Measurements from ENCODE around the gene POMT2. TPM values are rescaled to one million over a fixed set of nuclear protein-coding genes. Genes with fewer than 3 reads are reported as not detected.

POMT2 gene
- total RNA-seq, 1 donor from 2014 or later = 46.1 TPM

DNA sequence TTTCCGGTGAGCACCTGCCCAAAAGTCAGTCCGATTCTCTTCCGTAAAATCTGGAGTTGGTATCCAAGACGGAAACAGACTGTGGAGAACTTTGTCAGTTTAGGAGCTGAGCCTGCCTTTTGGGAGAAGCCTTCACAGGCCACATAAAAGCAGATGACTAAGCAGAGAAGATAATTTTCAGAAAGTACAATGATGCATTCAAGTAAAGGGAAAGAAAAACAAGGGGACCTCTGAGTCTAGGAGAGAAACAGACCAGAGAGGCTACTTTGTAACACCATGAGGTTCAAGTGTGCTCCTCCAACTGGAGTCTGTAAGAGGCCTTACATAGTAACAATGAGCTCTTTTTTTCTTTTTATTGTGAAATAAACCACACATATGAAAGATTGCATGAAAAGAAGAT, 35.1 kb upstream of the POMT2 start:
- Mint-ChIP-seq H3K4me1 (no peaks in the 10 kb centered on the region), H3K27me3 (ENCODE audit: low read depth) (no peaks in the 10 kb centered on the region), H3K36me3 (no peaks in the 10 kb centered on the region), H3K9me3 (no peaks in the 10 kb centered on the region), H3K27ac (no peak overlapping the region), H3K4me3 (no peak overlapping the region)
- TF ChIP-seq, protein P1, sequence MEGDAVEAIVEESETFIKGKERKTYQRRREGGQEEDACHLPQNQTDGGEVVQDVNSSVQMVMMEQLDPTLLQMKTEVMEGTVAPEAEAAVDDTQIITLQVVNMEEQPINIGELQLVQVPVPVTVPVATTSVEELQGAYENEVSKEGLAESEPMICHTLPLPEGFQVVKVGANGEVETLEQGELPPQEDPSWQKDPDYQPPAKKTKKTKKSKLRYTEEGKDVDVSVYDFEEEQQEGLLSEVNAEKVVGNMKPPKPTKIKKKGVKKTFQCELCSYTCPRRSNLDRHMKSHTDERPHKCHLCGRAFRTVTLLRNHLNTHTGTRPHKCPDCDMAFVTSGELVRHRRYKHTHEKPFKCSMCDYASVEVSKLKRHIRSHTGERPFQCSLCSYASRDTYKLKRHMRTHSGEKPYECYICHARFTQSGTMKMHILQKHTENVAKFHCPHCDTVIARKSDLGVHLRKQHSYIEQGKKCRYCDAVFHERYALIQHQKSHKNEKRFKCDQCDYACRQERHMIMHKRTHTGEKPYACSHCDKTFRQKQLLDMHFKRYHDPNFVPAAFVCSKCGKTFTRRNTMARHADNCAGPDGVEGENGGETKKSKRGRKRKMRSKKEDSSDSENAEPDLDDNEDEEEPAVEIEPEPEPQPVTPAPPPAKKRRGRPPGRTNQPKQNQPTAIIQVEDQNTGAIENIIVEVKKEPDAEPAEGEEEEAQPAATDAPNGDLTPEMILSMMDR (IDR thresholded peaks at IDR 0.05; ENCODE audit: unreplicated experiment) = no peak
- no peak for DNase-seq (ENCODE audit: low spot score in 2 of 2, unreplicated experiment in 2 of 2)

DNA sequence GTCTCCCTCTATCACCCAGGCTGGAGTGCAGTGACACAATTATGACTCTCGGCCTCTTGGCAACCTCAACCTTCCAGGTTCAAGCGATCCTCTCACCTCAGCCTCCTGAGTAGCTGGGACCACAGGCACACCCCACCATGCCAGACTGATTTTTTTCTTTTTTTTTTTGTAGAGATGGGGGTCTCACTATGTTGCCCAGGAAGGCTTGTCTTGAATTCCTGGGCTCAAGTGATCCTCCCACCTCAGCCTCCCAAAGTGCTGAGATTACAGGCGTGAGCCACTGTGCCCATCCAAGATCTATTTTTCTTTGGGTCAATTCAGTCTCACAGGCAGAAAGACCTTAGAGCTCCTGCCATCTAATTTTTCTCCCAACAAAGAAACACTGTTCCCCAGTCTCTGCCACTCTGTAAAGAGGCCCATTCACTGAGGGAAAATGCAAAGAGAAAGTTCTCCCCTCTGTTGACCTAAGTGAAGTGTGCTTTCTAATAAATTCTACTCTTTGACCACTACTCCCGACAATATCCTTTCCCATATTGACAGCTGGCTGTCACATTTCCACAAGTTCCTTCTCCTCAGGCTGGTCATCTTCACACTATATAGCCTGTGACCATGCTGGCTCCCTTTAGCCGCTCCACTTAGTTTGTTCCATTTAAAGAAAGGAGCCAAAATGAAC, 32.9 kb upstream of the POMT2 start:
- Mint-ChIP-seq H3K9me3 (no peaks in the 10 kb centered on the region), H3K4me3 (no peak overlapping the region), H3K4me1 (no peaks in the 10 kb centered on the region), H3K27ac (no peak overlapping the region), H3K27me3 (ENCODE audit: low read depth) (no peaks in the 10 kb centered on the region), H3K36me3 (peaks cover 14% of the 10 kb centered on the region)
- no peak for DNase-seq (ENCODE audit: low spot score in 2 of 2, unreplicated experiment in 2 of 2)
- TF ChIP-seq, protein P1 (IDR thresholded peaks at IDR 0.05; ENCODE audit: unreplicated experiment) = no peak

- TF ChIP-seq, protein P1 (IDR thresholded peaks at IDR 0.05; ENCODE audit: unreplicated experiment) = no peak
- H3K4me1 Mint-ChIP-seq = peaks cover 17% of the 10 kb centered on the region
- peaks cover 3% of the 10 kb centered on the region for H3K9me3 Mint-ChIP-seq
- peaks cover 30% of the 10 kb centered on the region for H3K36me3 Mint-ChIP-seq
- peak overlapping the region; percentile 79 for H3K27ac Mint-ChIP-seq
- H3K4me3 Mint-ChIP-seq = no peak overlapping the region
- DNase-seq (ENCODE audit: low spot score in 2 of 2, unreplicated experiment in 2 of 2) = no peak
- H3K27me3 Mint-ChIP-seq (ENCODE audit: low read depth) = no peaks in the 10 kb centered on the region
Measured at GRCh38 chr14:77347751-77348150, 27.1 kb upstream of the POMT2 start.

DNA sequence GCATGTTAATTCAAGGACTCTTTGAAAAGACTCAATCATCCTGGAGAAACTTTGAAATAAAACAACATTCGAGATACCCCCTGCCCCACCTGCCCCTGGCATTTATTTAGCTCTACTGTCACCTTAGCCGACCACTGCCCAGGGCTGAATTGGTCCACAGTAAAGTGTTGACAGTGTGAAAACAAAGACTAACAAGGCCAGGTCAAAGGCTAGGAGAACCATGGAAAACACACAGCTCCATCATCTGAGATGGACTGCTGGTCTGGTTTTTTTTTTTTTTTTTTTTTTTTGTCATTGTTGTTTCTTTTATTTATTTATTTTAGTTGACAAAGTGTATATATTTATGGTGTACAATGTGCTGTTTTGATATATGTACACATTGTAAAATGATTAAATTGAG, 25.8 kb upstream of the POMT2 start:
- Mint-ChIP-seq H3K4me1 (peaks cover 18% of the 10 kb centered on the region), H3K27ac (no peak overlapping the region), H3K27me3 (ENCODE audit: low read depth) (no peaks in the 10 kb centered on the region), H3K36me3 (peaks cover 38% of the 10 kb centered on the region), H3K9me3 (peaks cover 3% of the 10 kb centered on the region), H3K4me3 (no peak overlapping the region)
- TF ChIP-seq, protein P1 (IDR thresholded peaks at IDR 0.05; ENCODE audit: unreplicated experiment) = no peak
- DNase-seq (ENCODE audit: low spot score in 2 of 2, unreplicated experiment in 2 of 2) = no peak

- DNase-seq (ENCODE audit: low spot score in 2 of 2, unreplicated experiment in 2 of 2) = no peak
- no peak overlapping the region for H3K27ac Mint-ChIP-seq
- TF ChIP-seq, protein P1 (IDR thresholded peaks at IDR 0.05; ENCODE audit: unreplicated experiment) = no peak
- H3K9me3 Mint-ChIP-seq = peaks cover 3% of the 10 kb centered on the region
- H3K27me3 Mint-ChIP-seq (ENCODE audit: low read depth) = no peaks in the 10 kb centered on the region
- peaks cover 35% of the 10 kb centered on the region for H3K36me3 Mint-ChIP-seq
- no peak overlapping the region for H3K4me3 Mint-ChIP-seq
- H3K4me1 Mint-ChIP-seq = peaks cover 18% of the 10 kb centered on the region
Measured at GRCh38 chr14:77344377-77344996, 23.8 kb upstream of the POMT2 start.

All from mesothelial cell of epicardium (in vitro differentiated cells).